ENCODE measurements around the gene FRMD4A.
"Not testable (repeated sequence)": the region's sequence is repeated elsewhere in the genome, so short reads cannot be mapped to it uniquely, and the experiment has no call there.

The FRMD4A gene

DNA sequence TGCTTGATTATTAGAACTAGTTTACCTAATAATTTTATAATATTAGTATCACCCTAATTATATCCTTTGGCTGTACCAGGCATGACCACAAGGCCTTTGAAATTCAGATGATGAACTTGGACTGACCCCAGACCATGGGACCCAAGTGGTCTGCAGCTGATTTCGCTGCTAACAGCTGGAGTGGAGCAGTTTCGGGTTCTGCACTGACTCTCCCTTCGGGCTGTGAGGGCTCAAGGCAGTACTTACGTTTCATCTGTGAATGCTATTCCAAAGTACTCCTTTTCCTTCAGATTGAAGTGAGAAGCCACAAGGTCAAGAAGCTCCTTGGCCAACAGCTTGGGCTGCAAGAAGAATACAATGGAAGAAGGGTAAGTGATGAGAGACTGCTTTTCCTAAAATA, 520.2 kb downstream of the FRMD4A start:
- DNase-seq: no peak

DNA sequence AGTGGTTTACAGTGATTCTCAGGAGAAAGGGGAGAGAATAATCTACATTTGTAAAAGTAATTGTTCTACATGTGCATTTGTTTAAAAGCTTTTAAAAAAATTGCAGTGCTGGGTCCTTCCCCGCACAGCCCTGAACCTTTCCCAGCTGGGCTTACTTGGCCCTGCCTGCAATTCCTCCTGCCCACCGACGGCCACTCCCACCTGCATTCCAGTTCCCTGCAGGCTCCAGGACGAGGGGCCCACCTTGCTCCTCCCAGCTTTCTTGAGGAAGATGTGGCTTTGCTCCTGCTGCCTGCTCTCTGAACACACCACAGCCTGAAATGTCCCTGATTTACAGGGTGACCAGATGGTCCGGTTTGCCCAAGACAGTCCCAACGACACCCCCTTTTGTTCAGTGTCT, 521.3 kb downstream of the FRMD4A start:
- no peak for DNase-seq

DNA sequence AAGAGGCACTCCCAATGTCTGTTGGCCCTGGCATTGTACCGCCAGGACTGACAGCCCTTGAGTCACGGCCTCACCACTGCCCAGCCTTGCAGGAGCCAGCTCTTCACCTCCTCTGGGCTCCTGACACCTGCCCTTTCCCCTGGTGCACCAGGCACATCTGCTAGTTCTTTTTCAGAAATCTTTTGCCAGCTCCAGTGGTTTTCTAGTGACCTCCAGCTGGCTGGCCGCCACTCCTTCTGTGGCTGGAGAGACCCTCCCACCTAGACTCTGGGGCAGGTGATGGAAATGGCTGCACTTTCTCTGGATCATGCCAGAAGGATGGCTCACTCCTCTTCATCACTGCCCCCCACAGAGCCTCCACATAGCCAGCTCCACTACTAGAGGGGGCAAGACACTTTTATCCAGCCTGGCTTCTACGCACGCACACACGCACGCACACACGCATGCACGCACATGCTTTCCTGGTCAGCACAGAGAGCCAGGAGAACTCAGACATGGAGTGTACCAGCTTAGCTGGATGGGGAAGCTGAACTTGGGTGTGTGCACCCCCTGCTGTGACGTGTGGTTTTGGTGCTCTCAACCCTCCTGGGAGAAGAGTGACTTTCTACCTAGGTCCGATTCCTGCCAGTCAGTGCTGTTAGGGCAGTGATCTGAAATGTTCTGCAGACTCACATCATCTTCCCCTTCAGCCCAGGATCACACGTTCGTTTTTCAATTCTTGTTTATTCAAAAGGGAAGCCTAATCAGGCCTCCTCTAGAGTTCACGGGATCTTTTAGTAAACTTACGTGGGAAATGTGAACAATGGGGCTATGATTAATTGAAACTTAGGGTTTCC, 522.0 kb downstream of the FRMD4A start:
- no peak for DNase-seq

GRCh38 chr10:13806419-13806818, 524.3 kb downstream of the FRMD4A start:
- no peak for DNase-seq

GRCh38 chr10:13803566-13804554, 526.9 kb downstream of the FRMD4A start:
- DNase-seq: no peak

DNA sequence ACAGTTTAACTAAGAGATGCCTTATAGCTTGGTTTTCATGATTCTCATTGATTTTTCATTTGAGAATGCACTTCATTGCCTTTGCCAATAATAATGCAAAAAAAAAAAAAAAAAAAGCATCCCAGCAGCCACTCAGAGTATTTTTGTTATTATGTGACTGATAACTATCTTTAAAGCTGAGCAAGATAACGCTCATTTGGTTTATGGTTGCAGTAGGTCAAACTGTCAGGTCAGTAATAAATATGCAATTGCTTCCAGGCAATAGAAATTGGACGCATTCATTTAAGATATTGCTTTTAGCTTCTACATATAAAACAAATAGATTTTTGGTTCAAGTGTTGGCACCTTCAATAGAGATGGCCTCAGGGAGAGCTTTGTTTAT, 528.8 kb downstream of the FRMD4A start:
- no peak for DNase-seq

DNA sequence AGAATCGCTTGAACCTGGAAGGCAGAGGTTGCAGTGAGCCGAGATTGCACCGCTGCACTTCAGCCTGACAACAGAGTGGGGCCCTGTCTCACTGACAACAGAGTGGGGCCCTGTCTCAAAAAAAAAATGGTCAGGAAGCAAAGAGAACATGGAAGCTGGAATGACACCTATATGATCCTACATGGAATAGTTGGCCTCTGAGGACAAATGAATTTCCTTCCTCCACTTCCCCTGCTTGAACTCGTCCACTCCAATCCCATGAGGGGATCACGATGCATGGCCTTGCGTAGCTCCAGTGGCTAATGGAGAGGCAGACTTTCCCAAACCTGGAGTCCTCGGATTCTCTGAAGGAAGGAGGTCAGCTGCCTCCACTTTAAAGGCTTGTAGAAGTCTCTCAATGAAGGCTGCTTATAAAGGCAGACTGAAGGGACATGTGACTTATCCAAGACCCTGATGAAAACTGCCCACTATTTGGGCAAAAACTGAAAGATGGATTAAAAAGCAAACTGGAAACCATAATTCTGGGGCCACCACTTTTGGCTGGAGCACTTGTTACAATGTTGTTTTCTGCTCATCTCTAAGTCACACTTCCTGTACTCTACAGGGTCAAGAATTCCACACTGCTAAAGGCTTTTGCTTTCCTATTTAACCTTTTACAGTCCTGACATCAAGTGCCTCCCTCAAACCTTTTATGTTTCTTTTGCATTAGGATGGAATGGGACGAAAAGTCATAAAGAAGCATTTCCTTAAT, 529.4 kb downstream of the FRMD4A start:
- DNase-seq: no peak

GRCh38 chr10:13797164-13797563, 533.6 kb downstream of the FRMD4A start:
- no peak for DNase-seq

DNA sequence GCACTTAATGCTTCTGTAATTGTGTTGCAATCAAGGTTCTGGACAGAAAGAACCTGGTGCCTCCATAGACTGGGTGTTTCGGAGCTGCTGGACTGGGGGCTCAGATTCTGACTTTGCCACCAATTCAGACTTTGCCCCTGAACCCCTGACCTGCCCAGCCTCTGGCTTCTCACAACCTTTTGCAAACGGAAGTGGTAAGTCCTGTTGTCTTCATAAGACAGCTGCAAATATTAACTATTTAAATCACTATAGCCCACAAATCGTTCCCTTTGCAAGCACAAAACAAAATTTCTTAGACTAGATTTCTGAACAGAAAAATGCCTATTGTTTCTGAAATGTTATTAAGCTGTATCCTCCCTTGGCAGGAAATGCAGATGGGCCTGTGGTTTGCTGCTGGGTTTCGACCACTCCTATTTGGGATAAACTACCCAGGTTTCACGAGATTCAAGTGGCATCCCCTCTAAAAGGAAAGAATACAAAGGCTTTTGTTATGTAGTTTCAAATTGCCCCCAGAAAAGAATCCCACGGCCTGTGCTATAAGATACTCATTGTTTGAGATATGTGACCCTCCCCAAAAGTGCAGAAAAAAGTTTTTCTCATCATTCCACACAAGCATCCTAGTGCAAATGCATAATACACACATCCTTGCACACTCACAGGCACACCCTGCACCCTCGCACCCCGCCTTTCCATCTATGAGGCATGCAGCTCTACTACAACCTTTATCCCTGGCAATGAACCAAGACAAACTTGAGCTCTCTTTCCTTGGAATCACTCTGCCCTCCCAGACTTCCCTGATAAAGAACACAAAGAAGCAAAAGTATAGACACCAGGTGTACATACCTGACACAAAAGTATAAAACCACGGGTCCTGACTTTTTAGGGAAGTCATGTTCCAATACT, 534.8 kb downstream of the FRMD4A start:
- no peak for DNase-seq

- no peak for DNase-seq
These were observed 535.6 kb downstream of the FRMD4A start for GRCh38 chr10:13794992-13795612.

DNA sequence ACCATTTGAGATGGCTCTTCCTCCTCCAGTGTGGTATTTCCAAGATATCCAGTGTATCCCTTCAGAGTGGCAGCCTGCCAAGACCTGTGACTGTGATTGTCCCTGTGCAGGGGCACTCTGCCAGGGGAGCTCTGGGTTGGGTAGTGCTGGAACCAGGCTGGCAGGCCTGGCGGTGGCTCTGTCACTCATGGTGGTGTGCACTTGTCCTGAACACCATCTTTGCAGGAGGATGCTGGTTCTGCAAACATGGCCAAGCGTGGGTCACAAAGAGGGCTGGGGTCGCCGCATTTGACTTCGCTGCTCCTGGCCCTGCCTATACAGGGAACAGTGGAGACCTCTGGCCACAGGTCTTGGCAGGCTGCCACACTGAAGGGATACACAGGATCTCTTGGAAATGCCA, 538.7 kb downstream of the FRMD4A start:
- DNase-seq: no peak

DNA sequence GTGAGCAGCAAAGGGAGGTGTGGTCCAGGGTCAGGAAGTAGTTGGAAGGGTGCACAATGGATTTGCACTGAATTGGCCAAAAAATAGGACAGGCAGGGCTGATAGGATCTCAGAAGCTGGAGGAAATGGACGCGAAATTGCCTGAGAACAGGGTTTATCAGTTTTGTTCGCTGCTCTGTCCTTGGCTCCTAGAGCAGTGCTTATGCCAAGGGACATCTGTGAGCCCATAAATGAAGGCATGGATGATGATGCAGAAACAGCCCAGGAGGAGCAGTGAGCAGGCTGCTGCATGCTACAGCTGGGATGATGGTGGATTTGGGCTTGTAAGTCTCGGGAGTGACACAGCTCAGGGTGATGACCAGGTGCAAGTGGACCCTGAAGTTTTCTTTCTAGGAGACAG, 539.2 kb downstream of the FRMD4A start:
- no peak for DNase-seq

DNA sequence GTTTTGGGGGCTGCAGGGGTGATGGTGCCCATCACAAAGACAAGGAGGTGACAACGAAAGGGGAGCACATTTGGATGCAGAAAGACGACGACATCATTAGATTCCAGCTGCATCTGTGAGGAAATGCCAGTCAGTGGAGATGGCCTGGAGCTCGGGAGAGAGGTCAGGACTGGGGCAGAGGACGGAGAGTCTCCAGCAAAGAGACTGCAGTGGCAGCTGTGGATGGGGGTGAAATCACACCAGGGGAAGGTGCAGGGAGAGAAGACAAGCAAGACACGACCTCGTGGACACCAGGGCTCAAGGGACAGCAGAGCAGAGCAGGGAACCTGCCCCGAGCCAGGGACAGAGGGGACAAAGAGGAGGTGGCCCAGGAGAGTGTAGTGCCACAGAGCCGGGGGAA, 540.5 kb downstream of the FRMD4A start:
- DNase-seq: no peak

DNA sequence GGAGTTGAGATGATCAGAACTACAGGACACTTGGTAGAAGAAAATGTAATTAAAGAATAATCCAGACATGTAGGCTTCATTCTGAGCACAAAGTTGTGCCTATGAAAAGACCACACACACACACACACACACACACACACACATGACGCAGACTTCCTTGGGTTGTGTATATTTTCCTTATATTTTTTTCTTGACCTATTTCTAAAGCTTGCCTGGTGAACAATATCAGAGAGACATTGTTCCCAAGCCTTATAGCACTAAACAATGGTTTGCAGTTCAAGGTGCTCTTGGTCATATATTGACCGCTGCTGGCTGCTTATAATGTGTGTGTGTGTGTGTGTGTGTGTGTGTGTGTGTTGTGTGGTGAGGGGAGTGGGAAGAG, 541.3 kb downstream of the FRMD4A start:
- no peak for DNase-seq

DNA sequence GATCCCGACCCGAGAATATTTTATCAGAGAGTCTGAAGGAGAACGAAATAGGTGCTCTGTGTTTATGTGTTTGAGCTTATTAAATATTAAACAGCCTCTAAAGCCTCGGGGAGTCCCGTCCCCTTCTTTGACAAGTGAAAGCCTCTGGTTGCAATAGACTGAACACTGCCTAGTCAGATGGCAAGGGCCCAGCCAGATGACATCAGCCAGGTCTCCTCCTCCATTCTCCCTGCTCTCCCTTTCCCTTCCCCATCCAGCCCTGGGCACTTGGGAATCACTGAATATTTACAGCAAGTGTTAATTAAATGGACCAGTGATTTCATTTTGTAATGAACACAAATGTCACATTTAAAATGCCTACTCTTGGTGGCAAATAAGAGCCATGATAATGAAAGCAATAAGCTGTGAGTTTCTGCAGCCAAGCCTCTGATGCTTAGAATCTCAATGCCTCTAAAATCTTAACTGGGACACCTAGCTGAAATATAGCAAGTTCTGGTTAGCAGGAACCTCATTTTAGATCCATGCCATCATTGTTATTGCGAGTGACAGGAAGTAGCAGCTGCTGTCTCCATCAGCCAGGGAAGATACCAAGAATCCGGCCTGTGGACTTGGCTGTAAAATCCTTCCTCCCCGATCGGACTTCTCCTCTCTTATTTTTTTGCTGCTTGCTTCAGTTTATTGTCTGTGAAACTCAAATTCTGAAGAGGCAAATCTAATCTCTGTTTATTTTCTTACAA, 541.8 kb downstream of the FRMD4A start:
- DNase-seq: no peak

DNA sequence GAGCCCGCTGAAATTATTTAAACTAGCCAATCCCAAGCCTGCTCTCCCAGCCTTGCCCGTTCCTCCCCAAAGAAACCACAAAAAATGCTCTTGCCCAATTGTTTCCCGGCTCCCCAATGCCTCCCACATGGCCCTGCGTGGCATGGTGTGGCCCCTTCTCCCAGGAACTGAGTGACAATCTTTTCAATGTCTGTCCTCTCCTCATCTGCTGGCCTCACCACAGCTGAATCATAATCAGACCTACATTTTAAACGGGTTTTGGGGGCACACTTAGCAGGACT, 542.5 kb downstream of the FRMD4A start:
- DNase-seq: no peak

- DNase-seq: no peak
These were observed 543.7 kb downstream of the FRMD4A start for GRCh38 chr10:13787015-13787421.

DNA sequence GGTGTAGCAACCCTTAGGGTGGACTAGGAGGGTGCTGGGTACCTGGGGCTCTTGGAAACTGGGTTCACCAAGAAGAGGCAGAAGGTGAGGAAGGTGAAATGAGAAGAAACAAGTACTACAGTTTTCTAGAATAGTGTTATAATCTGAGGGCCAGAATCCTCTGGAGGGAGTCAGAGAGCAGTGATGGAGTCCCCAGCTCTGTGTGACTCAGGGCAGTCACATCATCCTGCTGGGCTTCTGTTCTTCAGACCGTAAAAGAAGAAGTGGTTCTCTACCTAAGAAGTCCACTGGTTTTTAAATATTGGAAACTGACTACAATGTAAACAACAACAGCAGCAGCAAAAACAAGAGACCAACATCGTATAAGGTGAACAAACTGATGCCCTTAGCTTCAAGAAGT, 546.7 kb downstream of the FRMD4A start:
- no peak for DNase-seq

- no peak for DNase-seq
These were observed 551.0 kb downstream of the FRMD4A start for GRCh38 chr10:13779748-13780147.

DNA sequence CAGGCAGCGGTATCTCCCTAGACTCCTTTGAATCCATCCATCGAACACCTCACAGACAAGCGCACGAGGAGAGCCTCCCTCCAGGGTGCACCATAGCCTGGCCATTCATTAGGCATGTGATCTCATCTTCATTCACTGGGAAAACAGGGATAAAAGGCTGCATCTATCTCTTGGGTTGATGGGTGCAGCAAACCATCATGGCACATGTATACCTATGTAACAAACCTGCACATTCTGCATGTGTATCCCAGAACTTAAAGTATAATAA, 552.1 kb downstream of the FRMD4A start:
- DNase-seq: not testable (repeated sequence)

DNA sequence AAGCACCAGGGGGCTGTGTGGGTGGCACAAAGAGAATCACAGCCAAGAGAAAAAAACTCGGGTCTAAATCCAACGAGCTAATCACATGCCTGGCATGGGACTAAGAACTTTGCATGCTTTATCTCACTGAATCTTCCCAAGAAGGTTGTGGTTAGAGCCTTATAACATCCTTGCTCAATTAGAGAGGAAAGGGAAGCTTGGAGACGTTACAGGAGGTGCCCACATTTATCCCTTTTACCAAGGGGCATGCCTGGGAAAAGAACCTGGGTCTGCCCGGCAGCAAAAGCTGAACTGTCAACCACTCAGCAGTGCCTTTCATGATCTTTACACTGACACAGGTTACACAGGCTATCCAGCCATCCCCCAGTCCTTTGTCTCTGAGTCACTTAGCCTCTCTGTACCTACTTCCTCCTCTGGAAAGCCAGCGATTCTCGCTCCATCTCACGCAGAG, 553.8 kb downstream of the FRMD4A start:
- DNase-seq: no peak
